ENCODE results near the gene NEU1. TPM values are rescaled to one million over a fixed set of nuclear protein-coding genes. Genes with fewer than 3 reads are reported as not detected.
"Not testable (repeated sequence)": the region's sequence is repeated elsewhere in the genome, so short reads cannot be mapped to it uniquely, and the experiment has no call there.

Gene NEU1
- total RNA-seq, 1 experiment from 2014 or later = 36.2 TPM

GRCh38 chr6:31858707-31859106 is 3.9 kb downstream of the NEU1 start:
- WGBS (ENCODE audit: extremely low coverage, insufficient read length, low lambda C conversion rate) = no CpG with 5 or more reads among the region's 8 CpGs
- no peak overlapping the region; a peak in 1 of 7 replicates for H3K27ac Mint-ChIP-seq
- Histone ChIP-seq H3K23ac (ENCODE audit: insufficient read length, low read depth, low read length) (no peak overlapping the region), H3K4me2 (ENCODE audit: insufficient read depth, insufficient read length, low read length) (no peak overlapping the region), H3K56ac (ENCODE audit: insufficient read length, low read depth, low read length) (no peak overlapping the region), H3K79me2 (ENCODE audit: insufficient read depth, low read length) (no peaks in the 10 kb centered on the region), H4K8ac (replicated peaks; ENCODE audit: insufficient read length, low read depth, low read length) (no peak overlapping the region), H4K5ac (ENCODE audit: insufficient read length, low read depth, low read length) (no peak overlapping the region), H2BK5ac (ENCODE audit: insufficient read length, low read length) (no peak overlapping the region), H3K18ac (ENCODE audit: insufficient read length, low read depth, low read length) (no peak overlapping the region), H3K9me3 (ENCODE audit: control insufficient read depth, low read depth, low read length) (no peaks in the 10 kb centered on the region), H2AFZ (ENCODE audit: low read length) (no peak overlapping the region), H2BK20ac (ENCODE audit: low read depth, low read length, poor library complexity, severe bottlenecking) (no peak overlapping the region), H3K79me1 (ENCODE audit: insufficient read depth, low read depth, low read length, poor library complexity, severe bottlenecking) (no peaks in the 10 kb centered on the region), H2BK15ac (ENCODE audit: low read depth, low read length) (no peak overlapping the region), H4K91ac (ENCODE audit: insufficient read length, low read depth, low read length) (no peak overlapping the region), H3K27me3 (ENCODE audit: insufficient read depth, low read length) (no peaks in the 10 kb centered on the region), H3K14ac (ENCODE audit: insufficient read depth, low read length) (no peak overlapping the region), H3K23me2 (ENCODE audit: insufficient read length, low read depth, low read length, poor library complexity, severe bottlenecking) (peaks cover 11% of the 10 kb centered on the region), H4K20me1 (ENCODE audit: control insufficient read depth, insufficient read depth, insufficient read length) (no peaks in the 10 kb centered on the region), H2BK12ac (ENCODE audit: insufficient read length, low read depth, low read length) (no peak overlapping the region), H2BK120ac (ENCODE audit: low read depth, low read length, poor library complexity, severe bottlenecking) (no peak overlapping the region), H3T11ph (ENCODE audit: low read length) (no peak overlapping the region), H3K27ac (ENCODE audit: insufficient read length, low read depth, low read length) (no peak overlapping the region), H3K9ac (ENCODE audit: extremely low read depth, insufficient read length, low read length) (no peak overlapping the region), H3K4ac (ENCODE audit: low read depth, low read length) (no peak overlapping the region), H3K4me1 (ENCODE audit: insufficient read depth, low read length) (no peaks in the 10 kb centered on the region), H2AK5ac (ENCODE audit: insufficient read length, low read length) (no peak overlapping the region)
- peaks cover 2% of the 10 kb centered on the region for H3K27me3 Mint-ChIP-seq (ENCODE audit: low read depth)
- no peak for DNase-seq
- peaks cover 7 to 8% of the 10 kb centered on the region in 2 experiments for H3K4me1 Mint-ChIP-seq
- no peak overlapping the region for H3K4me3 Mint-ChIP-seq
- TF ChIP-seq, protein P1, sequence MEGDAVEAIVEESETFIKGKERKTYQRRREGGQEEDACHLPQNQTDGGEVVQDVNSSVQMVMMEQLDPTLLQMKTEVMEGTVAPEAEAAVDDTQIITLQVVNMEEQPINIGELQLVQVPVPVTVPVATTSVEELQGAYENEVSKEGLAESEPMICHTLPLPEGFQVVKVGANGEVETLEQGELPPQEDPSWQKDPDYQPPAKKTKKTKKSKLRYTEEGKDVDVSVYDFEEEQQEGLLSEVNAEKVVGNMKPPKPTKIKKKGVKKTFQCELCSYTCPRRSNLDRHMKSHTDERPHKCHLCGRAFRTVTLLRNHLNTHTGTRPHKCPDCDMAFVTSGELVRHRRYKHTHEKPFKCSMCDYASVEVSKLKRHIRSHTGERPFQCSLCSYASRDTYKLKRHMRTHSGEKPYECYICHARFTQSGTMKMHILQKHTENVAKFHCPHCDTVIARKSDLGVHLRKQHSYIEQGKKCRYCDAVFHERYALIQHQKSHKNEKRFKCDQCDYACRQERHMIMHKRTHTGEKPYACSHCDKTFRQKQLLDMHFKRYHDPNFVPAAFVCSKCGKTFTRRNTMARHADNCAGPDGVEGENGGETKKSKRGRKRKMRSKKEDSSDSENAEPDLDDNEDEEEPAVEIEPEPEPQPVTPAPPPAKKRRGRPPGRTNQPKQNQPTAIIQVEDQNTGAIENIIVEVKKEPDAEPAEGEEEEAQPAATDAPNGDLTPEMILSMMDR (conservative IDR thresholded peaks at IDR 0.05) = no peak
- peaks cover 5 to 6% of the 10 kb centered on the region in 2 experiments for H3K9me3 Mint-ChIP-seq
- peaks cover 12 to 36% (median 22%) of the 10 kb centered on the region in 3 experiments; a peak in 6 of 7 replicates for H3K36me3 Mint-ChIP-seq (ENCODE audit: insufficient read depth in 1 of 3, low read depth in 3 of 3)

GRCh38 chr6:31857774-31858173 is 4.8 kb downstream of the NEU1 start:
- H2BK120ac ChIP-seq (ENCODE audit: low read depth, low read length, poor library complexity, severe bottlenecking); H2AFZ ChIP-seq (ENCODE audit: low read length); H4K20me1 ChIP-seq (ENCODE audit: control insufficient read depth, insufficient read depth, insufficient read length); H3K27me3 ChIP-seq (ENCODE audit: insufficient read depth, low read length); H4K91ac ChIP-seq (ENCODE audit: insufficient read length, low read depth, low read length); H2BK12ac ChIP-seq (ENCODE audit: insufficient read length, low read depth, low read length); H3K27ac Mint-ChIP-seq; H2BK20ac ChIP-seq (ENCODE audit: low read depth, low read length, poor library complexity, severe bottlenecking); H3K4ac ChIP-seq (ENCODE audit: low read depth, low read length); H3K14ac ChIP-seq (ENCODE audit: insufficient read depth, low read length); H3K27me3 Mint-ChIP-seq (ENCODE audit: low read depth); H3K9me3 Mint-ChIP-seq; H4K8ac ChIP-seq (replicated peaks; ENCODE audit: insufficient read length, low read depth, low read length); H2BK5ac ChIP-seq (ENCODE audit: insufficient read length, low read length); H3K9me3 ChIP-seq (ENCODE audit: control insufficient read depth, low read depth, low read length); H3K4me2 ChIP-seq (ENCODE audit: insufficient read depth, insufficient read length, low read length); H3K56ac ChIP-seq (ENCODE audit: insufficient read length, low read depth, low read length); H2BK15ac ChIP-seq (ENCODE audit: low read depth, low read length); H3K18ac ChIP-seq (ENCODE audit: insufficient read length, low read depth, low read length); H3K4me3 Mint-ChIP-seq; H3K23me2 ChIP-seq (ENCODE audit: insufficient read length, low read depth, low read length, poor library complexity, severe bottlenecking); H2AK5ac ChIP-seq (ENCODE audit: insufficient read length, low read length); H3K79me1 ChIP-seq (ENCODE audit: insufficient read depth, low read depth, low read length, poor library complexity, severe bottlenecking); H3T11ph ChIP-seq (ENCODE audit: low read length); H3K4me1 Mint-ChIP-seq; H3K4me1 ChIP-seq (ENCODE audit: insufficient read depth, low read length); H4K5ac ChIP-seq (ENCODE audit: insufficient read length, low read depth, low read length); H3K79me2 ChIP-seq (ENCODE audit: insufficient read depth, low read length); H3K9ac ChIP-seq (ENCODE audit: extremely low read depth, insufficient read length, low read length); DNase-seq; H3K23ac ChIP-seq (ENCODE audit: insufficient read length, low read depth, low read length); H3K27ac ChIP-seq (ENCODE audit: insufficient read length, low read depth, low read length): not testable (repeated sequence)
- WGBS (ENCODE audit: extremely low coverage, insufficient read length, low lambda C conversion rate) = no CpG with 5 or more reads among the region's 8 CpGs
- H3K36me3 Mint-ChIP-seq (ENCODE audit: insufficient read depth in 1 of 3, low read depth in 3 of 3) = peaks cover 14 to 39% (median 25%) of the 10 kb centered on the region in 3 experiments; a peak in 6 of 7 replicates
